HUES48 (cell line): ENCODE data around the gene FAM180B.
"Not testable (repeated sequence)": the region's sequence is repeated elsewhere in the genome, so short reads cannot be mapped to it uniquely, and the experiment has no call there.

Source experiments
- H3K27ac ChIP-seq: one replicate; pipeline ENCODE4 v1.7.0; 2013; ENCODE audit warnings: low read depth, low read length, inconsistent platforms
- H3K27me3 ChIP-seq: 2 replicates; pipeline ENCODE4 v1.6.1; 2013; ENCODE audit warnings: mild to moderate bottlenecking, low read length; ENCODE audit not compliant: control insufficient read depth, insufficient read depth
- H3K36me3 ChIP-seq: 2 replicates; pipeline ENCODE4 v1.6.1; 2013; ENCODE audit warnings: low read length; ENCODE audit not compliant: control insufficient read depth, insufficient read depth
- H3K4me1 ChIP-seq: 2 replicates; pipeline ENCODE4 v1.6.1; 2013; ENCODE audit warnings: mild to moderate bottlenecking, low read length; ENCODE audit not compliant: control insufficient read depth, insufficient read depth
- H3K4me3 ChIP-seq: 2 replicates; pipeline ENCODE4 v1.5.1; 2013; ENCODE audit warnings: mild to moderate bottlenecking, low read depth, low read length
- H3K9ac ChIP-seq: 2 replicates; pipeline ENCODE4 v1.6.1; 2013; ENCODE audit warnings: mild to moderate bottlenecking, low read depth, low read length, moderate library complexity
- H3K9me3 ChIP-seq: 2 replicates; pipeline ENCODE4 v1.6.1; 2013; ENCODE audit warnings: low read length; ENCODE audit not compliant: control insufficient read depth, insufficient read depth

FAM180B gene

DNA sequence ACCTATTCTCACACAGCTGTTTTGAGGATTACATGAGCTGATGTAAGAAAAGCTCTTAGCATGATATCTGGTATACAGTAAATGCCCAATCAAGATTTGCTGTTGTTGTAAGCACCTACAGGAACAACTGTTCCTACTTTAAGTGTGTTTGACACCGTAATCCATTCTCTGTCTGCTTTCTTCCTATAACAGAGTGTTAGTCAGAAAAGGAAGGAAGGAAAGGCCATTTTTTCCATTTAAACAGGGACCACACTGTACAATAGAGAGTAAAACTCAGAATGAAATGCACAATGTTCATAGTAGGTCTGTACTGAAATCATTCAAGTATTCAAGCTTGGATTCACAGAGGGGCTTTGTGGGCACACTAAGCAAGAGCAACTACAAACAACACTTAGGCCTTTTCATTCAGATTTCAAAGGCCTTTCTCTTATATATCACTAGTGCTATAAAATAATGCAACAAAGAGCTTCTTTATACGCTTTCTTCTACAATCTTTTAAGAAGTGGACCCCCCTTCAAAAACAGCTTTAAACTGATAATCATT, 34.4 kb downstream of the FAM180B start:
- no peak overlapping the region for H3K9ac ChIP-seq
- no peaks in the 10 kb centered on the region for H3K9me3 ChIP-seq
- no peaks in the 10 kb centered on the region for H3K27me3 ChIP-seq

DNA sequence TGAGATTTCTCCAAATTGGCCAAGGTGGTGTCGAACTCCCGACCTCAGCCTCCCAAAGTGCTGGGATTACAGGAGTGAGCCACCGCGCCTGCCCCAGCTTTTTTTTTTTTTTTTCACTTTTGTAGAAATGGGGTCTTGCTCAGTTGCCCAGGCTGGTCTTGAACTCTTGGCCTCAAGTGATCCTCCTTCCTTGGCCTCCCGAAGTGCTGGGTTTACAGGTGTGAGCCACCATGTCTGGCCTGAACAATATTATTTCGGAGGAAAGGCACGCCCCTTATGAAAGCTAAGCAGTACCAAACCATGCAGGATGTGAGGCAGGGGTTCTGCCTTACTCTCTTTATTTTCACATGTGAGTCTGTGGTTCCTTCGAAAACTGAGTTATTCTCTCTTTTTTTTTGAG, 39.8 kb downstream of the FAM180B start:
- Histone ChIP-seq H3K27ac (no peak overlapping the region), H3K4me1 (no peaks in the 10 kb centered on the region), H3K27me3 (no peaks in the 10 kb centered on the region), H3K9ac (no peak overlapping the region), H3K9me3 (no peaks in the 10 kb centered on the region), H3K4me3 (no peak overlapping the region), H3K36me3 (peaks cover 95% of the 10 kb centered on the region)

More for the DNA sequence above, 34.4 kb downstream of the FAM180B start:
- Histone ChIP-seq H3K36me3 (peaks cover 79% of the 10 kb centered on the region), H3K27ac (no peak overlapping the region), H3K4me3 (no peak overlapping the region), H3K4me1 (no peaks in the 10 kb centered on the region)

DNA sequence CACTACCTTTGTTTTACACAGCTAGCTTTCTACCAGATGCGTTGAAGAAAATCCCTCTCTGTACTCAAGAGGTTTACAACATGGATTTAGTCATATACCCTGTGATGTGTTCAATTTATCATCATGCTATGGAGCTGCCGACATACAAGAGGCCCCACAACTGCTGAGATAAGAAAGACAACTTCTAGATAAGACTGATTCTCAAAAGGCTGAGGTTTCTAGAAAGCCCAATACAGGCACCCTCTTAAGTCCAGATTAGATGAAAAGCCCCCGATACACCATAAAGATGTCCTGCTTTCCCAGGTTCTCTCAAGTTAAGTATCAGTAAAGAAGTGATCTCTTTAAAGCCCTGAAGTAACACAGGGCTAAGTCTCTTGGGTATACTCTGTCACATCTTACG, 41.5 kb downstream of the FAM180B start:
- no peaks in the 10 kb centered on the region for H3K9me3 ChIP-seq
- no peak overlapping the region for H3K4me3 ChIP-seq
- no peaks in the 10 kb centered on the region for H3K27me3 ChIP-seq
- H3K9ac ChIP-seq = no peak overlapping the region
- H3K4me1 ChIP-seq = no peaks in the 10 kb centered on the region
- no peak overlapping the region for H3K27ac ChIP-seq
- peaks cover 88% of the 10 kb centered on the region for H3K36me3 ChIP-seq

DNA sequence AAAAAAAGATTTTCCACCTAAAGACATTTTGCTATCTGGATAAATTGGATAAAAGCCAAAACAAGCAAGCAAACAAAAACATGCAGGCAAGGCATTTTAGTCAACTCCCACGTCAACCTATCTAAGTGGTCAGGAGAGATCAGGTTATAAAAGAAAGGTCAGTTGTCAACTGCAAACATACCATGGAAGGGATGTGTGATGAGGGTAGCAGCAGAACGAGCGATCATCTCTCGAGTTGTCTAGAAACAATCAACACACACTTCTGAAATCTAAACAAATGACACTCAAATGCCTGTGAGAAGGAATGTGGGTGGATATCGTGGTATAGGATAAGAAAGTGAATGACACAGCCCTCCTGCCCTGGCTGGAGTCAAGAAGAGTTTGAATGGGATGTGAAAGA, 45.0 kb downstream of the FAM180B start:
- peaks cover 81% of the 10 kb centered on the region for H3K36me3 ChIP-seq
- no peak overlapping the region for H3K4me3 ChIP-seq
- H3K27me3 ChIP-seq = no peaks in the 10 kb centered on the region
- no peaks in the 10 kb centered on the region for H3K9me3 ChIP-seq
- H3K27ac ChIP-seq = no peak overlapping the region
- H3K4me1 ChIP-seq = no peaks in the 10 kb centered on the region
- no peak overlapping the region for H3K9ac ChIP-seq

DNA sequence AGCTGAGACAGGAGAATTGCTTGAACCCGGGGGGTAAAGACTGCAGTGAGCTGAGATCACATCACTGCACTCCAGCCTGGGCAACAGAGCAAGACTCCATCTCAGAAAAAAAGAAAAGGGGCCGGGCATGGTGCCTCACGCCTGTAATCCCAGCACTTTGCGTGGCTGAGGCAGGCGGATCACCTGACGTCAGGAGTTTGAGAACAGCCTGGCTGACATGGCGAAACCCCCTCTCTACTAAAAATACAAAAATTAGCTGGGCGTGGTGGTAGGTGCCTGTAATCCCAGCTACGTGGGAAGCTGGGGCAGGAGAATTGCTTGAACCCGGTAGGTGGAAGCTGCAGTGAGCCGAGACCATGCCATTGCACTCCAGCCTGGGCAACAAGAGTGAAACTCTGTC, 49.9 kb downstream of the FAM180B start:
- not testable (repeated sequence) for H3K27ac ChIP-seq, H3K4me1 ChIP-seq, H3K9ac ChIP-seq, H3K9me3 ChIP-seq, H3K4me3 ChIP-seq, H3K27me3 ChIP-seq
- H3K36me3 ChIP-seq = peaks cover 66% of the 10 kb centered on the region
